HG03460 (cell line): ENCODE results near the gene AIPL1.

Experiments
- ATAC-seq: cut with Tn5 transposase; IDR thresholded peaks from one replicate; pipeline ENCODE4 v1.9.1; 2021; ENCODE audit not compliant: unreplicated experiment

Gene AIPL1

GRCh38 chr17:6467567-6467966, 32.6 kb upstream of the AIPL1 start:
- ATAC-seq: no peak

- ATAC-seq: no peak
Observed at GRCh38 chr17:6465206-6466003, 30.5 kb upstream of the AIPL1 start.

- ATAC-seq: no peak
Observed at GRCh38 chr17:6464446-6465041, 29.6 kb upstream of the AIPL1 start.

GRCh38 chr17:6463616-6464445, 28.9 kb upstream of the AIPL1 start:
- no peak for ATAC-seq

- no peak for ATAC-seq
Observed at GRCh38 chr17:6462692-6463091, 27.8 kb upstream of the AIPL1 start.

- ATAC-seq: no peak
Observed at GRCh38 chr17:6461792-6462524, 27.0 kb upstream of the AIPL1 start.

- ATAC-seq: no peak
Observed at GRCh38 chr17:6461246-6461645, 26.3 kb upstream of the AIPL1 start.

- no peak for ATAC-seq
Observed at GRCh38 chr17:6460531-6461161, 25.7 kb upstream of the AIPL1 start.

- no peak for ATAC-seq
Observed at GRCh38 chr17:6458460-6458950, 23.6 kb upstream of the AIPL1 start.

- no peak for ATAC-seq
Observed at GRCh38 chr17:6457688-6458459, 23.0 kb upstream of the AIPL1 start.

GRCh38 chr17:6456914-6457687, 22.2 kb upstream of the AIPL1 start:
- no peak for ATAC-seq

- ATAC-seq: no peak
Observed at GRCh38 chr17:6456321-6456720, 21.4 kb upstream of the AIPL1 start.

- ATAC-seq: no peak
Observed at GRCh38 chr17:6455321-6455705, 20.4 kb upstream of the AIPL1 start.

GRCh38 chr17:6454495-6455320, 19.8 kb upstream of the AIPL1 start:
- ATAC-seq: no peak

GRCh38 chr17:6453279-6454024, 18.5 kb upstream of the AIPL1 start:
- no peak for ATAC-seq

- ATAC-seq: no peak
Observed at GRCh38 chr17:6452471-6453266, 17.7 kb upstream of the AIPL1 start.
